ENCODE measurements around the gene DGAT2.

The DGAT2 gene

GRCh38 chr11:75757651-75758050 is 10.9 kb upstream of the DGAT2 start:
- no peak for DNase-seq

- no peak for DNase-seq
Observed at GRCh38 chr11:75759832-75760231, 8.7 kb upstream of the DGAT2 start.

DNA sequence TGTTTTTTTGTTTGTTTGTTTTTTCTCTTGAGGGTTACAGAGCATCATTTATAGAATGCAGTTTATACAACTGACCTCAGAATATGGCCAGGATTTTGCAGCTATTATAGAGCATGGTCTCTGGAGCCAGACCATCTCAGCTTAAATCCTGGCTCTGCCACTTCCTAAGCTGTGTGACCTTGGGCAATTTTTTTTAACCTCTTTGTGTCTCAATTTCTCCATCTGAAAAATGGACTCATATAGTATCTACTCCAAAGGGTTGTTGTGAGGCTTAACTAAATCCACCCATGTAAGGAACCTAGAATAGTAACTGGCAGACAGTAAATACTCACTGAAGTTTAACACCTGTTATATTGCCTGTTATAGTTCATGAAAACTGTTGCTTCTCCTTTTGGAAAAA is 8.3 kb upstream of the DGAT2 start:
- no peak for DNase-seq

- no peak for DNase-seq
Observed at GRCh38 chr11:75760710-75761493, 7.7 kb upstream of the DGAT2 start.

- no peak for DNase-seq
Observed at GRCh38 chr11:75762158-75762557, 6.4 kb upstream of the DGAT2 start.

DNA sequence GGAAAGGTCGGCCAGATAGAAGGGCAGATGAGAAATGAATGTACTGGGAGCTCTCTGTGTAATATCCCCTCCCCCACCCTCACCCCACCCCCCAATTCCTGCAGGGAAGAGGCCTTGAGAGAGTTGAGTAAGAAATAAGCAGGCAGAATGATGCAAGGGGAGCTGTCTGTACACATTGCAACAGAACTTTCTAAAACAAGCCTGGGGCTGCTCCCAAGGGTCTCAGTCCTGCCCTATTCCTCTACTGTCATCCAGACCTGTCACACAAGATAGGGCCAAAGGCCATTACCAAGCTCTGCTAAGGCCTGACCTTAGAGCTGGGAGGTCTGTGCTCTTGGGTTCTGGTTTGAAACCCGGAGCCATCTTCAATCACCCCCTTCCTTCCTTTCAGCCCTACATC is 5.7 kb upstream of the DGAT2 start:
- no peak for DNase-seq

- no peak for DNase-seq
Observed at GRCh38 chr11:75763846-75764245, 4.7 kb upstream of the DGAT2 start.

- no peak for DNase-seq
Observed at GRCh38 chr11:75765116-75765515, 3.5 kb upstream of the DGAT2 start.

DNA sequence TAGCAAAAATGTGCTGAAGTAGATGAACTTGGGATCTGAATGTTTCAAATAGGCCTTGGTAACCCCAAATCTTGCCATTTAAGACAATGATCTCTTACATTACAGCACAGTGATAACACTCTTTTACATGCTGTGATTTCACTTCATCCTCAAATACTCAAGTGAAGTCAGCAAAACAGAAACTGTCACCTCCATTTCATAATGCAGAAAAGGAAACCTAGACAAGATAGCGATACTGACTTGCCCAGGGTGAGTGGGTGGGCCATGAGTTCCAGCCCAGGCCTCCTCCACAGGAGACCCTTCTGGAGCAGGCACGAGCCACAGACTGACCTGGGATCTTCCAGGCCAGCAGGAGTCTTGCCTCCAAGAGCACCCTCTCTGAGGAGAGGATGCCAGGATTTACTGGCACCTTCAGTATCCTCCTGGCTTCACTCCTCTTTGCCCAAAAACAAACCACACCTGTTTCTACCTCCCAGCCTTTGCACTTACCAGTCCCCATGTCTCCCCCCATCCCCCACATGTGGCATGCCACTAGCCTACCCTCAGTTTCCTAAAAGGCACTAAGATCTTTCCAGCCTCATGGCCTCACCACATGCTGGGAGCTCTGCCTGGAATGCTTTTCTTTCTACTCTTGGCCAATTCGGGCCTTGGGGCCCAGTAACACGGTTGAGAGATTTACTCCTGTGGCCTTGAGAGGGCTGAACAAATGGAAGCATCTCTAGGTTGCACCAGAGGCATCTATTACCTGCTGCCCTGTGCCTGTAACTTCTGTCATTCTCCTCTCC is 1.9 kb upstream of the DGAT2 start:
- DNase-seq = no peak

- DNase-seq = no peak
Observed at GRCh38 chr11:75767228-75767572, 1.4 kb upstream of the DGAT2 start.

DNA sequence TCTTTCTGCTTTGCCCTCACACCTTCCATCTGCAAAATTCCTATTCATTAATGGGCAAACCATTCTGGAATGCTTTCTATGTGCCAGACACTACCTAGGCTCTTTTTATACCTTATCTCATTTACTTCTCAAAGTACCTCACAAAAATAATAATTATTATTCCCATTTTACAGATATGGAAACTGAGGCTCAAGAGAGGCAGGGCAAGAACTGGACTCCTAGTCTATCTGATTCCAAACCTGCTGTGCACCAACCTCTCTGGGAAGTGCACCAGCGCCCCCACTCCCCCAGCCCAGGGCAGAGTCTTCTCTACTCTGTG is 826 bp upstream of the DGAT2 start:
- no peak for DNase-seq

DNA sequence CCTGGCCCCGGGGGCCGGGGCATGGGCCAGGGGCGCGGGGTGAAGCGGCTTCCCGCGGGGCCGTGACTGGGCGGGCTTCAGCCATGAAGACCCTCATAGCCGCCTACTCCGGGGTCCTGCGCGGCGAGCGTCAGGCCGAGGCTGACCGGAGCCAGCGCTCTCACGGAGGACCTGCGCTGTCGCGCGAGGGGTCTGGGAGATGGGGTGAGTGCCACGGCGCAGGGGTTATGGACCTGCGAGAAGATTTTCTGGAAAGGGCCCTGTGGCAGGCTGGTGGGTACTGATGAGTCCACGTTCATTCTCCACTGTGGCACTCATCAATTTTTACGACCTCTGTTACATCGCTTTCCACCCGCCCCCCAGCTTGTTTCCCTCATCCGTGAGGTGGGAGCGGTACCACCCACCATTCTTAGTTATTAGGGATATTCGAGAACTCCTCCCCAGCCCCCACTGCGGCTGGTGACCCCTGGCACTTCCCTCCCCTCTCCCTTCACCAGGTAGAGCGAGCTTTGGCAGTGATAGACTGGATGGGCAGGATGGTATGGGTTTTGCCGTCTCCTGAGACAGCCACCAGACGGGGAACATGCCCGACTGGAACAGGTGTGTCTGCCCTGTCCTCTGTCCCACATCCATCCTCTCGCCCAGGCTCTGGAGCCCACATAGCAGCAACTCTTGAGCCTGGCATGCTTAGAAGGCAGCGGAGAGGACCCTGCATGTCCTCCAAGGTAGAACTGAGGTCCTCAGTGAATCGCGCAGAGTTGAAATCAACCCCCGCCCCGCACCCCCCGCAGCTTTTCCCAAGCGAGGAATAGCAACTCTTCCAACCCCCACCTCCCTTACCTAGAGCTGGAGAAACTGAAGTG is 562 bp downstream of the DGAT2 start:
- DNase-seq = no peak

- no peak for DNase-seq
Observed at GRCh38 chr11:75770102-75770501, 1.5 kb downstream of the DGAT2 start.

DNA sequence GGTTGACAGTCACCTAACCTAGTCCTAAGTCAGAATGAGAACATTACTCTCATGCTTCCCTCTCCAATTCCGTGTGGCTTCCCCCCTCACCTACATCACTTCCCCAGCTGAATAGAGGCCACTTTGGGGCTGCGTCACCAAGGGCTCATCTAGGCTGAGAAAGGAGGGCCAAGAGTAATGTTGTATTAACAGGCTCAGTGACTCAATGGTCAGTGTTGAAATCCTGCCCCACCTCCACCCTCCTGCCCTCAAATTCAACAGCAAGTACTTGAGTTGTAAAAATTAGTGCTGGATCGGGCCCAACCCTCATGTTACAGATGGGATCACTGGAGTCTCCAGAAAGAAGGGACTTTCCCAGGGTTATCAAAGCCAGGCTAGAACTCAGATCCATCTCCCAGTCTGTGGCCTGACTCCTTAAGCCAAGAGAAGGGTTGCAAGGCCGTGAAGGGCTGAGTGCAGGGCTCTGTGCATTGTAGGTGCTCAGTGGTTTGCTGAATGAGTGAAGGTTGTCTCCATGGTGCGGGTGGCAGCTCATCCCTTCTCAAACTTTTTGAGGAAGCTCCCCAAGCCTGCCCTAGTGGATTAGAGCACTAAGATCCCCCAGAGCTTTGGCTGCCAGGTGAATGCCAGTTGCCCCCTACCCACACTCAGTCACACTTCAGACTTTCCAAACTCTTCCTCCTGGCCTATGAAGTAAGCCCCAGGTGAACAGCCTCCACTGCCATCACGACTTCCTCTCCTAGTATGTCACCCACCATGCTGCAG is 3.2 kb downstream of the DGAT2 start:
- peak; percentile 73 for DNase-seq

GRCh38 chr11:75773595-75774353 is 5.2 kb downstream of the DGAT2 start:
- DNase-seq = peak; percentile 72

GRCh38 chr11:75775056-75775455 is 6.5 kb downstream of the DGAT2 start:
- DNase-seq = no peak

- DNase-seq = no peak
Observed at GRCh38 chr11:75776546-75776945, 8.0 kb downstream of the DGAT2 start.

GRCh38 chr11:75777461-75778110 is 9.0 kb downstream of the DGAT2 start:
- peak; percentile 19 for DNase-seq

DNA sequence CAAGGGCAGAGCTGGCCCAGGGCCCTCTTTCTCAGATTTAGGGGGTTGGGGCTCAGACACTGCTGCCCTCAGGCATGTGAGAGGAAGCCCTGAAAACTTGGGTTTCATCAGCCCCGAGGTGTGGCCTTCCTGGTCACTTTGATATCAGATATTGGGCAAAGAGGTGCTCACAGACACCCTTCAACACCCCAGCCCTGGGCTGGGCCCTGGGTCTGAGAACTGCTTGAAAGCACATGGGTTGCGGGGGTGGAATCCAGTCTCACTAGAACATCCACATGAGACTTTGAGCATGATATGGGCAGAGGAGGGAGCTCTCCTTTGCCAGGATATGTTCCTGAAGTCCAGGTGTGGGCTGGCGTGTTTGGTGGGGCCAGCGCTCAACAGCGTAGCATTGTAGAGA is 10.4 kb downstream of the DGAT2 start:
- DNase-seq = no peak

DNA sequence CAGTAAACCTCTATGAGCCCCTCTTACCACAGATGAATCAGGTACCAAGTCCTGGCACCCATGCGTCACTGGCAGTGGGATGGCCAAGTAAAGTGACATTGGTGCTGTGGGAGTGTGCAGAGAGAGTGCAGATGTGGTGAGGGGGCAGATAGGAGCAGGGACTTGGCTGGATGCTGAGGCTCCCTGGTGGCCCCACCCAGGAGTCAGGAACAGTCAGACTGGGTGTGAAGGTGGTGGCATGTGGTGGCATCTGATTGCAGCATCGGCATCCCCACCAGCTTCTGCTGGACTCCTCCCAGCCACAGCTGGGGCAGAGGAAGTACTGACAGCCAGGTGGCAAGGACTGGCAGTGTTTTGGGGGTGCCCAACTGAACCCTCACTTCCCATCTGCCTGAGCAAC is 11.4 kb downstream of the DGAT2 start:
- DNase-seq = no peak

GRCh38 chr11:75780888-75781287 is 12.3 kb downstream of the DGAT2 start:
- no peak for DNase-seq

DNA sequence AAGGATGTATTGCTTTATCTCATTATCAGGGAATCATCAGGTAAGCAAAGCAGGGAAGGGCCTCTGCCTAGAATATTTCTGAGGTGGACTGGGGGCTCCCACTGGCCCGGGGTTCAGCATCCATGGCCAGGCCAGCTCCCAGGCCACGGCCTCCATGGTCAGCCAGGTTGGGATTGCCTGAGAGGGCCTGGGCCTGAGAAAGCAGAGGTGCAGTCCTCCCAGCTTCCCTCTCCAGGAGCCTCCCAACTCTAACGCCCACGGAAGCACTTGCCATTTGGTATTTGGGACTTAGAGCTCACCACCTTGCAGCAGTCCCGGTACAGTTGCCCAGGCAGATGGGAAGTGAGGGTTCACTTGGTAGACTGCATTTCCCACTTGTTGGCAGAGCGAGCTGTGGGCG is 12.7 kb downstream of the DGAT2 start:
- DNase-seq = no peak

Data from CD4-positive, alpha-beta T cell treated with Interferon gamma for 1 hour (primary cell).